Glutamatergic neuron (in vitro differentiated cells): Measurements from ENCODE around the gene TCF7L2. TPM values are rescaled to one million over a fixed set of nuclear protein-coding genes. Genes with fewer than 3 reads are reported as not detected.

ENCODE experiments used
- DNase-seq: peaks from one replicate; pipeline ENCODE4 v3.0.0; 2022
- H3K27ac Mint-ChIP-seq: one replicate; pipeline ENCODE4 v1.8.0; 2020; ENCODE audit warnings: mild to moderate bottlenecking, mixed read lengths, inconsistent platforms; ENCODE audit not compliant: unreplicated experiment
- H3K27me3 Mint-ChIP-seq: one replicate; pipeline ENCODE4 v1.8.0; 2020; ENCODE audit warnings: mild to moderate bottlenecking, moderate library complexity, mixed read lengths, inconsistent platforms; ENCODE audit not compliant: unreplicated experiment
- H3K36me3 Mint-ChIP-seq: one replicate; pipeline ENCODE4 v1.8.0; 2020; ENCODE audit warnings: mild to moderate bottlenecking, mixed read lengths, inconsistent platforms; ENCODE audit not compliant: unreplicated experiment
- H3K4me1 Mint-ChIP-seq: one replicate; pipeline ENCODE4 v1.8.0; 2020; ENCODE audit warnings: mild to moderate bottlenecking, low read depth, mixed read lengths, inconsistent platforms; ENCODE audit not compliant: unreplicated experiment
- H3K4me3 Mint-ChIP-seq: one replicate; pipeline ENCODE4 v1.8.0; 2020; ENCODE audit warnings: mild to moderate bottlenecking, mixed read lengths, inconsistent platforms; ENCODE audit not compliant: unreplicated experiment
- H3K9me3 Mint-ChIP-seq: one replicate; pipeline ENCODE4 v1.8.0; 2020; ENCODE audit warnings: mild to moderate bottlenecking, moderate library complexity, mixed read lengths, inconsistent platforms; ENCODE audit not compliant: unreplicated experiment
- total RNA-seq: library from RNA; stranded (reverse); fragmentation: NEBNext Ultra II Directional; extraction: Animal tissue kit (Norgen Biotek cat#: 25700); gene quantifications from one replicate; pipeline ENCODE4 v1.2.1, GENCODE V29; 2021; ENCODE audit not compliant: unreplicated experiment
- TF ChIP-seq, protein P1 (sequence below): fragments of 200-600 bp; sonication (generic); IDR thresholded peaks from one replicate; pipeline ENCODE4 v1.5.0; 2021; ENCODE audit not compliant: partially characterized antibody, unreplicated experiment

Gene TCF7L2
- total RNA-seq, 1 donor from 2014 or later = 5.0 TPM

DNA sequence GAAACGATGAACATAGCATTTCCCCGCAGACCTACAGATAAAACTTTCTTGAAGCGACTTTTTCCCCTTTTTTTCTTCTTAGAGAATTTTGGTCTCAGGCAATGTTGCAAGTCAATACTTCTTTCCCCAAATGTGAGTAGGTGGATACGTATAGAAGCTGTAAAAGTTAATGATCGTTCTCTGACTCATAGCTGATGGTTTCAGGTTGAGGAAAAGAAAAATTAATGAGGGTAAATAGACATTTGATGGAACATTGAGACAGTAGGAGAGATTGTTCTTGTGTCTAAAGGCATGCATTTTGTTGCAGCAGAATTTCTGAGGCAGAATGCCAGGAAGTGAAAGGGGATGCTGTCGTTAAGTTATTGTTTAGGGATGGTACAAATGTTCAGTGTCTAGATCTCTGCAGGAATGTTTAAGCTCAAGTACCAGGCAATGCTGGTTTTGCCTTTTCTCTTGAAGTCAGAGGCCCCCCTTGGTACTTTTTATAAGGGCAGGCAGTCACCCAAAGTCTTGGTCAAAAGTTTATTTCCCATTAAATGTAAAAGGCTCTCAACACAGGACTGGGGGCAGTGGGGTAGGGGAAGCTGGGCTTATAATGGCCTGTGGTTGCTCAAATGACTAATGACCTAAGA, 9.3 kb downstream of the TCF7L2 start:
- no peak for DNase-seq
- Mint-ChIP-seq H3K27me3 (peaks cover 4% of the 10 kb centered on the region), H3K36me3 (no peaks in the 10 kb centered on the region), H3K9me3 (no peaks in the 10 kb centered on the region), H3K4me3 (no peak overlapping the region), H3K27ac (no peak overlapping the region), H3K4me1 (peaks cover 40% of the 10 kb centered on the region)
- TF ChIP-seq, protein P1, sequence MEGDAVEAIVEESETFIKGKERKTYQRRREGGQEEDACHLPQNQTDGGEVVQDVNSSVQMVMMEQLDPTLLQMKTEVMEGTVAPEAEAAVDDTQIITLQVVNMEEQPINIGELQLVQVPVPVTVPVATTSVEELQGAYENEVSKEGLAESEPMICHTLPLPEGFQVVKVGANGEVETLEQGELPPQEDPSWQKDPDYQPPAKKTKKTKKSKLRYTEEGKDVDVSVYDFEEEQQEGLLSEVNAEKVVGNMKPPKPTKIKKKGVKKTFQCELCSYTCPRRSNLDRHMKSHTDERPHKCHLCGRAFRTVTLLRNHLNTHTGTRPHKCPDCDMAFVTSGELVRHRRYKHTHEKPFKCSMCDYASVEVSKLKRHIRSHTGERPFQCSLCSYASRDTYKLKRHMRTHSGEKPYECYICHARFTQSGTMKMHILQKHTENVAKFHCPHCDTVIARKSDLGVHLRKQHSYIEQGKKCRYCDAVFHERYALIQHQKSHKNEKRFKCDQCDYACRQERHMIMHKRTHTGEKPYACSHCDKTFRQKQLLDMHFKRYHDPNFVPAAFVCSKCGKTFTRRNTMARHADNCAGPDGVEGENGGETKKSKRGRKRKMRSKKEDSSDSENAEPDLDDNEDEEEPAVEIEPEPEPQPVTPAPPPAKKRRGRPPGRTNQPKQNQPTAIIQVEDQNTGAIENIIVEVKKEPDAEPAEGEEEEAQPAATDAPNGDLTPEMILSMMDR = no peak

- no peak for DNase-seq
- H3K36me3 Mint-ChIP-seq = no peaks in the 10 kb centered on the region
- peaks cover 40% of the 10 kb centered on the region for H3K4me1 Mint-ChIP-seq
- H3K9me3 Mint-ChIP-seq = no peaks in the 10 kb centered on the region
- H3K27me3 Mint-ChIP-seq = peaks cover 4% of the 10 kb centered on the region
- TF ChIP-seq, protein P1 = no peak
- peak overlapping the region; percentile 18 for H3K27ac Mint-ChIP-seq
- H3K4me3 Mint-ChIP-seq = no peak overlapping the region
Observed at GRCh38 chr10:112960151-112960681, 10.2 kb downstream of the TCF7L2 start.

DNA sequence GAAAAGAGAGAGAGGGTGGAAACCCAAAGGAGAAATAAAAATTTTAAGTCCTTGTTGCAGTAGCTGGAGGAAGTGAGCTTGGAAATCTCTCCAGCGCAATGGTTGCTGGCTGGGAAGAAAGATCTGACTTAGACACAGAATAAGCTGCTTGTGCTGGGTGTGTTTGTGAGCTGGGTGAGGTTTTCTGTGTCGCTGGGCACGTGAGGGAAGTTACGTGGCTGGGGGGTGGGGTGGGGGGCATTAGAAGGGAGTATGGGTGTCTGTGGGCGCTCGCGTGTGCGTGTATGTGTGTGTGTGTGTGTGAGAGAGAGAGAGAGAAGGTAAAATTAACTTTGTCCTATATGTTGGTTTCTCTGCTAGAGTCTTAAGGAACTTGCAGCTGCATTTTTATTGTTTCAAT, 11.6 kb downstream of the TCF7L2 start:
- TF ChIP-seq, protein P1 = no peak
- Mint-ChIP-seq H3K4me3 (no peak overlapping the region), H3K9me3 (no peaks in the 10 kb centered on the region), H3K27me3 (peaks cover 4% of the 10 kb centered on the region), H3K36me3 (no peaks in the 10 kb centered on the region), H3K27ac (no peak overlapping the region), H3K4me1 (peaks cover 29% of the 10 kb centered on the region)
- no peak for DNase-seq

DNA sequence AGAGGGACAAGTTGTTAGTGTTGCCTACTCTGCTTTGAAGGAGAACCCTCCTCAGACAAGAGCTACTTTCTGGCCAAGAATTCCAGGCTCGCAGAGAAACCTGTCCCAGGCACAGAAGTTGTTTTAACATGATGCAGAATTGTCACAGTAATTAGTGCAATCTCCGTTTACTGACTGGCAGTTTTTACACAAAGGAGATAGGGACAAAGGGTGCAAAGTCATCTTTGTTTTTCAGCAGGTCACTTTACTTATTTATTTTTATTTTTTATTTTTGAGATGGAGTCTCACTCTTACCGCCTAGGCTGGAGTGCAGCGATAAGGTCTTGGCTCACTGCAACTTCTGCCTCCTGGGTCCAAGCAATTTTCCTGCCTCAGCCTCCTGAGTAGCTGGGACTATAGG, 12.3 kb downstream of the TCF7L2 start:
- H3K36me3 Mint-ChIP-seq = no peaks in the 10 kb centered on the region
- DNase-seq = no peak
- H3K4me3 Mint-ChIP-seq = no peak overlapping the region
- no peak overlapping the region for H3K27ac Mint-ChIP-seq
- H3K4me1 Mint-ChIP-seq = peaks cover 22% of the 10 kb centered on the region
- H3K9me3 Mint-ChIP-seq = no peaks in the 10 kb centered on the region
- peaks cover 4% of the 10 kb centered on the region for H3K27me3 Mint-ChIP-seq
- TF ChIP-seq, protein P1 = no peak

GRCh38 chr10:112963835-112964234, 13.8 kb downstream of the TCF7L2 start:
- Mint-ChIP-seq H3K36me3 (no peaks in the 10 kb centered on the region), H3K4me3 (no peak overlapping the region), H3K9me3 (no peaks in the 10 kb centered on the region), H3K27ac (no peak overlapping the region), H3K4me1 (peaks cover 10% of the 10 kb centered on the region), H3K27me3 (peaks cover 4% of the 10 kb centered on the region)
- TF ChIP-seq, protein P1 = no peak
- DNase-seq = no peak
